GM19351 (cell line): ENCODE results near the gene PHLDB3.
A peak's percentile ranks its signal among the peaks of the same experiment; 100 is the strongest.
"Not testable (repeated sequence)": the region's sequence is repeated elsewhere in the genome, so short reads cannot be mapped to it uniquely, and the experiment has no call there.

Experiments
- ATAC-seq: cut with Tn5 transposase; IDR thresholded peaks from one replicate; pipeline ENCODE4 v1.9.1; 2021; ENCODE audit warnings: mild to moderate bottlenecking, moderate library complexity; ENCODE audit not compliant: unreplicated experiment

Gene PHLDB3

DNA sequence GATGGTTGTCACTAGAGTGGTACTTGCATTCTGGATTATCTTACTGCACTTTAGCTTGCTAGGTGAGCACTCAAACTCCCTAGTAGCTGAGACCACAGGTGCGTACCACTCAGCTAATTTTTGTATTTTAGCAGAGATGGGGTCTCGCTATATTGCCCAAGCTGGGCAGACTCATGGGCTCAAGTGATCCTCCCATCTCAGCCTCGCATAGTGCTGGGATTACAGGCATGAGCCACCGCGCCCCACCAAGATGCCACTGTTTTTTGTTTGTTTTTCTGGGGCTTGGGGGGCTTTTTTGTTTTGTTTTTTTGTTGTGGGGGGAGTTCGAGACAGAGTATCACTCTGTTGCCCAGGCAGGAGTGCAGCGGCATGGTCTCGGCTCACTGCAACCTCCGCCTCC, 56.9 kb downstream of the PHLDB3 start:
- ATAC-seq = no peak

DNA sequence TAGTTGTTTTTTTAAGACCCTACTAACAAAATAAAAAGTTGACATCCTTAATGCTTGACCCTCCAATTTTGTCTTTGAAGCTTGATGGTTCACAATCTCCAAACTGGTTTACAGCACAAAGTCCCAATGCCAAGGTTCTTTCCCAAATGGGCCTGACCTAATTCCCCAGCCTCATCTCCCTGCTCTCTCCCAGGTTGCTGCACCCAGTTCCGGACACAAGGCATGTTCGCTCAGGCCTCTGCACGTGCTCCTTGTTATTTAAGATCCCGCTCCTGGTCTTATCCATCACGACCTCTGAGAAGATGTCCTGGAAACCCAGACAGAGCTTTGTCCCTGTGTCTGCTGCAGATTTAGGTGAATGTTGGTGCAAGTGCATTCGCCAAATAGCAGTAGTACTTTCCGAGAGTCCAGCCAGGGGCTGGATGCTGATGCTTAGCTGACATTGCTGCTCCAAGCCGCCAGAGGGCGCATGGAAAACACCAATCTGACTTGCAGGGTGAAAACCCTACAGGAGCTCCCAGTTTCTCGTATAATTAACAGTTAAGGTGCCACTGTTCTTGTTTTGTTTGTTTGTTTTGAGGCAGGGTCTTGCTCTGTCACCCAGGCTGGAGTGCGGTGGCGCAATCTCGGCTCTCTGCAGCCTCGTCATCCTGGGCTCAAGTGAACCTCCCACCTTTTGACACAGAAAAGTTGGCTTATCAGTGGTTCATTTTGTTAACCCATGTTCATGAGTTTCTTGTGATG, 57.6 kb downstream of the PHLDB3 start:
- peak; percentile 57 for ATAC-seq

DNA sequence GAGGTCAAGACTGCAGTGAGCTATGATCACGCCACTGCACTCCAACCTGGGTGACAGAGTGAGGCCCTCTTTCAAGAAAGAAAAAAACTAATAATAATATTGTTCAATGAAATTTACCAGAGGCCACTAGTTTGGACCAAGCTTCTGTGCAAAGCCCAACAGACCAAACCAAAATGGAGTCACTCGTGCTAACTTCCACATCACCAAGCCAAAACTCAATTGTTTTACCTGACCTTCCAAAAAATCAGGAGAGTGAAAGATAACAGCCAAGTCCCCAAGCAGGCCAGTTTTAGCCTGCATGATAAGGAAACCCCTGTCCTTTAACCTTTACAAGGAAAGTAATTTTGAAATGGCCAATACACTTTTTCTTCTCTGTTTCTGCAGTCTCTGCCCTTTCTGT, 59.1 kb downstream of the PHLDB3 start:
- no peak for ATAC-seq

DNA sequence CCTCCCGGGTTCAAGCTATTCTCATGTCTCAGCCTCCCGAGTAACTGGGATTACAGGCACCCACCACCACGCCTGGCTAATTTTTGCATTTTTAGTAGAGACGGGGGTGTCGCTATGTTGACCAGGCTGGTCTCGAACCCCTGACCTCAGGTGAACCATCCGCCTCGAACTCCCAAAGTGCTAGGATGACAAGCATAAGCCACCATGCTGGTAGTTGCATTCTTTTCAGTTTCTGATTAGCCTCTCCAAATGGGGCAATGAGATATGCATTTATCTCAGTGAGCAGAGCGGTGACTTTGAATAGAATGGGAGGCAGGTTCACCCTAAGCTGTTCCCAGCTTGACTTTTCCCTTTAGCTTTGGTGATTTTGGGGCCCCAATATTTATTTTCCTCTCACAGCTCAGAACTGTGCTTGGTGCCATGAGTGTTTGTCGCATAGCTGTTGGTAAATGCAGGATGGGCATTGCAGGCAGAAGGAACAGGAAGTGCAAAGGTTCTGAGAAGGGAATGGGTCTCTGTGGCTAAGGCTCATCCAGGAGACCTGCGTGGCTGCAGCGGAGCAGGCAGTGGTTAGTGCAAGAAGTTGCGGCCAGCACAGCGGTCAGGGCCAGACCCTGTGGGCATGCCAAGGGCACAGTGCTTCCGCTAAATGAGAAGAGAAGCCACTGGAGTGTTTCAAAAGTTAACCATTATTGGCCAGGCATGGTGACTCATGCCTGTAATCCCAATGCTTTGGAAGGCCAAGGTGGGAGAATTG, 59.8 kb downstream of the PHLDB3 start:
- no peak for ATAC-seq

DNA sequence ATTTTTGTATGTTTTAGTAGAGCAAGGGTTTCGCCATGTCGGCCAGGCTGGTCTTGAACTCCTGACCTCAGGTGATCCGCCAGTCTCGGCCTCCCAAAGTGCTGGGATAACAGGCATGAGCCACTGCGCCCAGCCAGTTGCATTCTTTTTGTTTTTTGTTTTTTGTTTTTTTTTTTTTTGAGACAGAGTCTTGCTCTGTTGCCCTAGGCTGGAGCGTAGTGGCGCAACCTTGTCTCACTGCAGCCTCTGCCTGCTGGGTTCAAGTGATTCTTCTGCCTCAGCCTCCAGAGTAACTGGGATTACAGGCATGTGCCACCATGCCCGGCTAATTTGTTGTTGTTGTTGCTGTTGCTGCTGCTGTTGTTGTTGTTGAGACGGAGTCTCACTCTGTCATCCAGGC, 60.5 kb downstream of the PHLDB3 start:
- ATAC-seq = not testable (repeated sequence)

DNA sequence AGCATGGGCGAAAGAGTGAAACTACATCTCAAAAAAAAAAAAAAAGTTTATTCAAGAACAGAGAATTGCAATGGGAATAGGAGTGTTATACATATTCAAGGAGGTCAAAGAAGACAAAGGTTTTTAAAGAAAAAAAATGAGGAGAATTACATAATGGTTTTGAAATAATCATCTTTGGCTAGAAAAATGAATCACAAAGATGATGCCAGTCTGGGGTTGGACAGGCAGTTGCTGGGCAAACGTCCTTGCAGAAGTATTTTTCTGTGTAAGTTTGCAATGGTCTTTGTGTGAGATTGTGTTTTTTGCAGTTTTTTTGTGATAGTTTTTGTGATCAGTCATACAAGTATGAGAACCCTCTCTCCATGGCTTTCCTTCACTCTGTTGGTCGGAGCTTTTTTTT, 62.8 kb downstream of the PHLDB3 start:
- ATAC-seq = no peak

DNA sequence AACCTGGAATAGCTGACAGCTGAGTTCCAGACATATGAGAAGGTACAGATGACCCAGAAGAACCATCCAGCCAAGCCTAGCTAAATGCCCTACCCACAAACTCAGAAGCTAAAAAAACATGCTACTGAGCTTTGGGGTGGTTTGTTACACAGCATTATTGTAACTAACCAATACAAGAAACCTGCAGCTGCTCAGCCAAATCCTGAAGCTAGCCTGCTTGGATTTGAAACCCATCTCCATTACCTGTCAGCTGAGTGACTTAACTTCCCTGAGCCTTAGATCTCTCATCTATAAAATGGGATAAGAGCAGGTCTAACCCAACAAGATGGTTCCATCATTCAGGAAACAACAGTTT, 64.9 kb downstream of the PHLDB3 start:
- ATAC-seq = no peak

DNA sequence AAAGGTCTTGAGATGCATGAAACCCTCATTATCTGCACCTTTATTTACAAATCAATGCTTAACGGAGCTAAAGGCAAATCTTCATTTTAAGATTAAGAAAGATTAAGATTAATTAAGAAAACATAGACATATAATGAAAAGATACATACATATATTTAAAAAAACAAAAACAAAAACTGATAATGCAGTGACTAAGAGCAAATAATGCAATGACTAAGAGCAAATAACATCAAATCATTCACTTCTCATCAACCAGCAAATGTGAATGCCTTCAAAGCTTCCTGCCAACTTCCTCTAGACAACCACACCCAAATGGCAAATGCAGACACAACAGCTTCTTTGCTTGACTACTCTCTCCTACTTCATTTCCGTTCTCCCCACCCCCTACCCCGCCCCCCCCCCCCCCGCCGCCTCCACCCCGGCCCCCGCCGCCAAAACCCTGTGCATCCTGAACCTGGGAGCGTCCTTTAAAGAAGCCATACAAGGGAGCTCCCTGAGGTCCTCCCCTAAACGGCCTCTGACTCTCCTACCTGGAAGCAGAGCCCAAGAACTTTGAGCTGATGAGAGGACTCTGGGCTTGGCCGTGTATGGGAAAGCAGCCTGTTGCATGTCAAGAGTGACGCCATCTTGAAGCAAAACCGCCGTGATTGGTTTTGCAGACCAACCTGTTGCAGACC, 65.4 kb downstream of the PHLDB3 start:
- ATAC-seq = no peak

DNA sequence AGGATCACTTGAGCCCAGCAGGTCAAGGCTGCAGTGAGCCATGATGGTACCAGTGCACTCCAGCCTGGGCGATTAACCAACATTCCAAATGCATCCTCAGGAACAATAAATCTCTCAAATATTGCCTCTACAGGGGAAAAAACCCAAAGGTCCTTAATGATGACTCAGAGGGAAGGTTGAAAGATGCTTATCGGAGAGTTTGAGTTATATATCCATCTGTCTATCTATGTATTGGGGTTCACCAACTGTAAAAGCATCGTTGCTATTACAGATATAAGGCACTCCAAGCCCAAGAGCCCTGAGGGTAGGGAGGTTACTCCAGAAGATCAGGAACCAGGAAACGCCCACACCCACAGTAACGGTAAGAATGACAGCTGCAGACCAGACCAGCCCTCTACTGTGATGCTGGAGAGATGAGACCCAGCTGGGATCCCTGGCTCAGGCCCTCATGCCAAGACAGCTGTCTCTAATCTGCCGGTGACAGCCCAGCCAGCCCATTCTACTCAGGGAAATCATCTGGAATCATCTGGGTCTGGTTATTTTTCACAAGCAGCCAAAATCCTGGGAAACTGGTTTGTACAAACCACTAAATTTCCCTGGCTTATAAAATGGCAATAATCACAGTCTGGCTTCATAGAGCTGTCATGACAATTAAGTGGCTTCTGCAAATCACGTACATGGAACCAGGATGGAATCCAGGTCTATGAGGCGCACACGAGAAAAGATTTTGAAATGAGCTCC, 66.1 kb downstream of the PHLDB3 start:
- ATAC-seq = no peak

DNA sequence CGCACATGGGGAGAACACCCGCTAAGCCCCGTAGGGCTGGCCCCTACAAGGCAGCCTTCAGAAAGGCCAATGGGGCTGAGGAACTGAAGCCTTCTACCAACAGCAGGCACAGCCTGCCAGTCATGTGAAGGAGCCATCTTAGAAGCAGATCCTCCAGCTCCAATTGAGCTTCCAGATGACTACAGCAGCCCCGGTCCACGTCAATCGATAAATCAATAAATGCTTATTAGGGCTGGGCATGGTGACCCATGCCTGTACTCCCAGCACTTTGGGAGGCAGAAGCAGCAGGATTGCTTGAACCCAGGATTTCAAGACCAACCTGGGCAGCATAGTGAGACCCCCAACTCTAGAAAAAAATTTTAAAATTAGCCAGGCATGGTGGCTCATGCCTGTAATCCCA, 66.8 kb downstream of the PHLDB3 start:
- no peak for ATAC-seq

DNA sequence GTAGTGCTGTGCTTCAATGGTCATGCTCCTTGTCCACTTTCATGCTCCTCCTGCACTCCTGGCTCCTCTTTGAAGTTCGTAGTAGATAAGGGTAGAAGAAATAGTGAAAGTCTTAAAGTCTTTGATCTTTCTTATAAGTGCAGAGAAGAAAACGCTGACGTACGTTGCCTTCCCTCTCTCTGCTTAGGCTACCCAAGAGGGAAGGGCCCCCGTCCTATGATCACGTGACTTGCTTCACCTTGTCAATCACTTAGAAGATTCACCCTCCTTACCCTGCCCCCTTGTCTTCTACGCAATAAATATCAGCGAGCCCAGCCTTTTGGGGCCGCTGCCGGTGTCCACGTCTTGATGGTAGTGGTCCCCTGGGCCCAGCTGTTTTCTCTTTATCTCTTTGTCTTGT, 67.3 kb downstream of the PHLDB3 start:
- not testable (repeated sequence) for ATAC-seq

DNA sequence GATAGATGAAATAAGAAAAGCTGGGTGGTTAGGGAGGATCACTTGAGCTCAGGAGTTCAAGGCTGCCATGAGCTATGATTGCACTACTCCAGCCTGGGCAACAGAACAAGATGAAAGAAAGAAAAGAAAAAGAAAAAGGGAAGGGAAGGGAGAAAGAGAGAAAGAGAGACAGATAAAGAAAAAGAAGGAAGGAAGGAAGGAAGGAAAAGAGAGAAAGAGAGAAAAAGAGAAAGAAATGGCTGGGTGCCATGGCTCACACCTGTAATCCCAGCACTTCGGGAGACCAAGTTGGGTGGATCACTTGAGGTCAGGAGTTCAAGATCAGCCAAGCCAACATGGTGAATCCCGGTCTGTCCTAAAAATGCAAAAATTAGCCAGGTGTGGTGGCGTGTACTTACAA, 68.8 kb downstream of the PHLDB3 start:
- ATAC-seq = no peak

DNA sequence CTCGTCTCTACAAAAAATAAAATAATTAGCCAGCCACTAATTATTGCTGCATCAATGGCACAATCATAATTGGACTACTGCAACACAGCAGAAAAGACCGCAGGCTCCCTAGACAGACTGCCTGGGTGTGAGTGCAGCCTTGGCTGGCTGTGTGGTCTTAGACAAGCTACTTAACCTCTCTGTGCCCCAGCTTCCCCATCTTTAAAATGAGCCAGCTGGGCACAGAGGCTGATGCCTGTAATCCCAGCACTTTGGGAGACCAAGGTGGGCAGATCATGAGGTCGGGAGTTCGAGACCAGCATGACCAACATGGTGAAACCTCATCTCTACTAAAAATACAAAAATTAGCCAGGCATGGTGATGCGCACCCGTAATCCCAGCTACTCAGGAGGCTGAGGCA, 70.9 kb downstream of the PHLDB3 start:
- ATAC-seq = no peak

DNA sequence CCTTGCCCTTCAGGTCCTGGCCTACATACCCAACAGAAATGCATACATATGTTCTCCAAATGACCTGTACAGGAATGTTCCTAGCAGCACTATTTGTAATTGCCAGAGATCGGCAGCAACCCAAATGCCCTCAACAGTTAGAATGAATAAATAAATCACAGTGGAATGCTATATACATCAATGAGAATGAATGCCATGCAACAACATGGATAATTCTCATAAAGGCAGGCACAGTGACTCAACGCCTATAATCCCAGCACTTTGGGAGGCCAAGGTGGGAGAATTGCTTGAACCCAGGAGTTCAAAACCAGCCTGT, 71.2 kb downstream of the PHLDB3 start:
- ATAC-seq = no peak

DNA sequence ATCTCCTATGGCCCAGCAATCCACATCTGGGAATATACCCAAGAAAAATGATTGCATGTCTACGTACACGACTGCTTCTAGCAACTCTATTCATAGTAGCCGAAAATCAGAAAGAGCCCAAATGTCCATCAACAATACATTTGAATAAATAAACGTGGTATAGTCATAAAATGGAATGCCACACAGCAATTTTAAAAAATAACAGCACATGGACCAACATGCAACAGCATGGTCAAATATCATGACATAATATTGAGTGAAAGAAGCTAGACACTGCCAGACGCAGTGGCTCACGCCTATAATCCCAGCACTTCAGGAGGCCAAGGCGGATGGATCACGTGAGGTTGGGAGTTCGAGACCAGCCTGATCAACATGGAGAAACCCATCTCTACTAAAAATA, 73.6 kb downstream of the PHLDB3 start:
- ATAC-seq = no peak

DNA sequence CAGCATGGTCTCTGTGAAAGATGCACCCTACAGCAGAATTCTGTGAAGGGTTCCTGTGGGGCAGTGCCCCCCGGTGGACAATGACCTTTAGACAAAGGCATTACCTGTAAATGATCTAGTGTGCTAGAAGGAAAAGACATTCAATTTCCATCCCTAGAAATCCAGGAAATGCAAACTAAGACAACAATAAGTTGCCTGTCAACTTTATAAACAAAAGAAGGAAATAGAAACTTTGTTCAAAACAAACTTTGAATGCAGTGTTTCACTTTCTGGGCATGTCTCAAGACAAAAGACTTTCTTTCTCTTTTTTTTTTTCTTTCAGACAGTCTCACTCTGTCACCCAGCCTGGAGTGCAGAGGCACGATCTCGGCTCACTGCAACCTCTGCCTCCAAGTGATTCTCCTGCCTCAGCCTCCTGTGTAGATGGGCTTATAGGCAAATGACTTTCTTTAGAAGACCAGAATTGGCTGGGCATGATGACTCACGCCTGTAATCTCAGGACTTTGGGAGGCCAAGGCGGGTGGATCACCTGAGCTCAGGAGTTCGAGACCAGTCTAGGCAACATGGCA, 74.3 kb downstream of the PHLDB3 start:
- no peak for ATAC-seq

DNA sequence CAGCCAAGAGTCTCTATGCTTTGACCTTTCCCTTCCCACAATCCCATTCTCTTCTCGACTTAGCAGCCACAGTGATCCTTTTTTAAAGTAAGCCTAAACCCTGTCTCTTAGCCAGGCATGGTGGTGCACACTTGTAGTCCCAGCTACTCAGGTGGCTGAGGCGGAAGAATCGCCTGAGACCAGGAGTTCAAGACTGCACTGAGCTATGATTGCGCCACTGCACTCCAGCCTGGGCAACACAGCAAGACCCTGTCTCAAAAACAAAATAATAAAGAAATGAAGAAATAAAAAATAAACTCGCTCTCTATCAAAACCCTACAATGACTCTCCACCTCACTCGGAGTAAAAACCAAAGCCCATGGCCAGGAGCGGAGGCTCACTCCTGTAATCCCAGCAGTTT, 75.2 kb downstream of the PHLDB3 start:
- ATAC-seq = no peak

DNA sequence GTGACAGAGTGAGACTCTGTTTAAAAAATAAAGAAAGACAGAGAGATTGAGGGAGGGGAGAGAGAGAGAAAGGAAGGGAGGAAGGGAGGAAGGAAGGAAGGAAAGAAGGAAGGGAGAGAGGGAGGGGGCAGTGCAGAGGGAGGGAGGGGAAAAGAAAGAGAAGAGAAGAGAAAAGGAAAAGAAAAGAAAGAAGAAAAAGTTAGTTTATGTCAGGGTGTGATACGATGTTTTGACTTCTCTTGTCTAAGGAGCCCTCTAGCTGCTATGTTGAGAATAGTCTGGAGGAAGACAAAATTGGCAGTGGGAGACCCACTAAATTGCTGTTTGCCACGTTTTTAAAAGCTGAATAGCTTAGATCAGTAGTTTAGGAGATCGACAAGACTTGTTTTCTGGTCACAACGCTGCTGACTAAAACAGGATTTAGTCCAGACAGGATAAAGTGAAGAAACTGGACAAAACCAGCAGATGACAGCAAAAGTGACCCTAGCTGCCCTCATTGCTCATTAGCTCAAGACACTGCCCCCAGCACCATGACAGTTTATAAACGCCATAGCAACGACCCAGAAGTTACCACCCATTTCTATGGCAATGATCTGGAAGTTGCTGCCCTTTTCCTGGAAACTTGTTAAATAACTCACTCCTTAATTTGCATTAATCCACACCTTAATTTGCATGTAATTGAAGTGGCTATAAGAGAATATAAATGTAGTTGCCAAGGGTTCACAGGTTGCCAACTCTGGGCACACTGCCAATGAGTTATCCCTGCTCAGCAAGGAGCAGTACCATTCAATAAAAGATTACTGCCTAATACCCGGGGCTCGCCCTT, 78.8 kb downstream of the PHLDB3 start:
- ATAC-seq = no peak
